HepG2 (cell line): Measurements from ENCODE around the gene SLA2. TPM values are rescaled to one million over a fixed set of nuclear protein-coding genes. Genes with fewer than 3 reads are reported as not detected.
A peak's percentile ranks its signal among the peaks of the same experiment; 100 is the strongest.

Source experiments
- ELF3 ChIP-seq: IDR thresholded peaks from 2 replicates; pipeline ENCODE4 v1.6.1; 2016; ENCODE audit warnings: missing genetic modification reagents, missing compliant biosample characterization
- FIP1L1 ChIP-seq: fragments of 200-400 bp; formaldehyde crosslinking; IDR thresholded peaks from 2 replicates; pipeline ENCODE4 v1.6.1; 2018; ENCODE audit warnings: low read depth, mild to moderate bottlenecking, low read length, moderate library complexity, borderline replicate concordance; ENCODE audit not compliant: insufficient read depth
- FLYWCH1 ChIP-seq: sonication (generic); formaldehyde crosslinking; IDR thresholded peaks from 2 replicates; pipeline ENCODE4 v1.8.1; 2023; ENCODE audit warnings: mild to moderate bottlenecking, missing genetic modification reagents
- GFI1 ChIP-seq: sonication (generic); formaldehyde crosslinking; IDR thresholded peaks from 2 replicates; pipeline ENCODE4 v1.5.0; 2020; ENCODE audit warnings: missing genetic modification reagents, mild to moderate bottlenecking, borderline replicate concordance
- HDAC1 ChIP-seq: sonication (generic); formaldehyde crosslinking; IDR thresholded peaks from 2 replicates; pipeline ENCODE4 v1.5.1; 2020; ENCODE audit warnings: mild to moderate bottlenecking, missing genetic modification reagents
- HHEX ChIP-seq: IDR thresholded peaks from 2 replicates; pipeline ENCODE4 v1.6.1; 2016; ENCODE audit warnings: control low read depth
- IRF2 ChIP-seq: IDR thresholded peaks from 2 replicates; pipeline ENCODE4 v1.6.1; 2018; ENCODE audit warnings: missing genetic modification reagents, missing compliant biosample characterization
- KDM2A ChIP-seq: sonication (generic); formaldehyde crosslinking; IDR thresholded peaks from 2 replicates; pipeline ENCODE4 v1.4.0; 2020; ENCODE audit warnings: low read depth, missing genetic modification reagents, borderline replicate concordance
- POLR2G ChIP-seq: fragments of 200-400 bp; formaldehyde crosslinking; IDR thresholded peaks from 2 replicates; pipeline ENCODE4 v1.6.1; 2018; ENCODE audit warnings: mild to moderate bottlenecking, low read depth, low read length, moderate library complexity
- RARA ChIP-seq: IDR thresholded peaks from 2 replicates; pipeline ENCODE4 v1.6.1; 2016; ENCODE audit warnings: missing genetic modification reagents, missing compliant biosample characterization
- SAP130 ChIP-seq: IDR thresholded peaks from 2 replicates; pipeline ENCODE4 v1.6.1; 2016; ENCODE audit warnings: low read depth
- WIZ ChIP-seq: sonication (generic); formaldehyde crosslinking; IDR thresholded peaks from 2 replicates; pipeline ENCODE4 v1.5.1; 2020; ENCODE audit warnings: mild to moderate bottlenecking, missing genetic modification reagents
- ZC3H13 ChIP-seq: sonication (generic); formaldehyde crosslinking; IDR thresholded peaks from 2 replicates; pipeline ENCODE4 v1.8.1; 2023; ENCODE audit warnings: mild to moderate bottlenecking, missing genetic modification reagents, moderate library complexity
- ZNF264 ChIP-seq: sonication (generic); formaldehyde crosslinking; IDR thresholded peaks from 2 replicates; pipeline ENCODE4 v1.4.0; 2020; ENCODE audit warnings: missing genetic modification reagents
- ZNF761 ChIP-seq: sonication (generic); formaldehyde crosslinking; conservative IDR thresholded peaks from 2 replicates; pipeline ENCODE4 v1.4.0; 2020; ENCODE audit warnings: mild to moderate bottlenecking, missing genetic modification reagents
- ZNF776 ChIP-seq: sonication (generic); formaldehyde crosslinking; IDR thresholded peaks from 2 replicates; pipeline ENCODE4 v1.4.0; 2020; ENCODE audit warnings: mild to moderate bottlenecking, missing genetic modification reagents
- polyA plus RNA-seq, 8 experiments: library from polyadenylated mRNA; depleted of rRNA in 3 of 8; stranded (reverse) in 7 of 8; unstranded in 1 of 8; fragments of >200 nt; fragmentation: Illumina TruSeq in 4 of 8; extraction: Trizol in 4 of 8; gene quantifications; 2 replicates each; pipeline versions ENCODE4 v1.2.1 to v1.2.3, GENCODE V29; 2011 to 2016; ENCODE audit warnings: low read depth in 4 of 8, missing spikeins in 1 of 8, mixed read lengths in 1 of 8; ENCODE audit not compliant: insufficient read depth in 1 of 8
- total RNA-seq, 5 experiments: library from RNA; depleted of rRNA; stranded (reverse); fragments of >200 nt; fragmentation: Illumina TruSeq; extraction: Trizol; gene quantifications; 2 replicates each; pipeline ENCODE4 v1.2.3, GENCODE V29; 2016; ENCODE audit warnings: low read depth in 1 of 5
- TF ChIP-seq, protein P1 (sequence below): sonication (generic); formaldehyde crosslinking; IDR thresholded peaks from 2 replicates; pipeline ENCODE4 v1.4.0; 2020; ENCODE audit warnings: mild to moderate bottlenecking, missing genetic modification reagents
- TF ChIP-seq, protein P2 (sequence below): sonication (generic); formaldehyde crosslinking; IDR thresholded peaks from 2 replicates; pipeline ENCODE4 v1.4.0; 2020; ENCODE audit warnings: missing genetic modification reagents, mild to moderate bottlenecking, borderline replicate concordance
- TF ChIP-seq, protein P3 (sequence below): sonication (generic); formaldehyde crosslinking; IDR thresholded peaks from 2 replicates; pipeline ENCODE4 v1.4.0; 2020; ENCODE audit warnings: missing genetic modification reagents
- TF ChIP-seq, protein P4 (sequence below): sonication (generic); formaldehyde crosslinking; IDR thresholded peaks from 2 replicates; pipeline ENCODE4 v1.4.0; 2020; ENCODE audit warnings: missing genetic modification reagents, borderline replicate concordance
- TF ChIP-seq, protein P5 (sequence below): sonication (generic); formaldehyde crosslinking; IDR thresholded peaks from 2 replicates; pipeline ENCODE4 v1.4.0; 2020; ENCODE audit warnings: mild to moderate bottlenecking, missing genetic modification reagents

SLA2 gene
- total and polyA plus RNA-seq, 2 of the 13 experiments (the other 11 are each of a cell fraction or from before 2014, with no cell fraction given) = 1.6 to 3.6 TPM

DNA sequence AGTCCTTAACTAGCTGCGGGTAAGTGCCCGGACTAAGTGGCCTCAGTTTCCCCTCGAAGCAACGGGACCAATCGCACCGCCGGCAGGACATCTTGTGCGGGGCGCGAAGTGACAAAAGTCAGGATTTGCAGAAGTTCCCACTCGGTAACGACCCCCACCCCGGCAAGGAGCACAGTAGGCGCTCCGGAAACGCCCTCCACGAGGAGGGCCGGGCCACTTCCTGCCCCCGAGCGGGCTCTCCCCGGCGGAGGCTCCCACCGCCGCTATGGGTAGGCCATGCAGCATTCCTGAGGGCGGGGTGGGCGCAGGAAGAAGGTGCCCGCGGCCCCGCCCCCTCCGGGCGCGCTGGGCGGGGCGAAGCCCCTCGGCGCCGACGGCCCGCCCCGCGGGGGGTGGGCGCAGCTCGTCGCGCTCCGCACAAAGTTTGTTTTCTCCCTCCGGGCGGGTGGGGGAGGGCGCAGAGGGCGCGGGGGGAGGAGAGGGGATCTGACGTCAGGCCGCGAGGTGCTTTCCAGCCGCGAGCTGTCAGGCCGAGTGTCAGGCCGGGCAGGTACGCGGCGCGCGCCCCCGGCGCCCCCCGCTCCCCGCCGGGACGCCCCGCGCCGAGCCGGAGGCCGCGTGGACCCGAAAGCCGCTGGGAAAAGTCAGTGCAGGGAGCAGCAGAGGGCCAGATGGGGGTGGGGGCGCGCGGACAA, 72.7 kb downstream of the SLA2 start, which contains the start of gene TGIF2 (continued):
- TF ChIP-seq HDAC1 (CRISPR knock-in tag) (peak; percentile 84), IRF2 (peak; percentile 77), ZNF761 (CRISPR knock-in tag) (no peak; the same call in 1 of the 2 replicates), GFI1 (CRISPR knock-in tag) (no peak), ZNF776 (CRISPR knock-in tag) (peak; percentile 90; the same call in 1 of the 2 replicates), FIP1L1 (no peak), HHEX (no peak), SAP130 (CRISPR knock-in tag) (peak; percentile 93), FLYWCH1 (CRISPR knock-in tag) (no peak), POLR2G (peak; percentile 98), ZNF264 (peak; percentile 74), KDM2A (peak; percentile 66; the same call in 1 of the 2 replicates), RARA (peak; percentile 63), ELF3 (CRISPR knock-in tag) (peak; percentile 95), ZC3H13 (peak; percentile 56; the same call in 1 of the 2 replicates), WIZ (CRISPR knock-in tag) (peak; percentile 81; the same call in 1 of the 2 replicates)
- TF ChIP-seq, protein P1, sequence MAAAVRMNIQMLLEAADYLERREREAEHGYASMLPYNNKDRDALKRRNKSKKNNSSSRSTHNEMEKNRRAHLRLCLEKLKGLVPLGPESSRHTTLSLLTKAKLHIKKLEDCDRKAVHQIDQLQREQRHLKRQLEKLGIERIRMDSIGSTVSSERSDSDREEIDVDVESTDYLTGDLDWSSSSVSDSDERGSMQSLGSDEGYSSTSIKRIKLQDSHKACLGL (CRISPR knock-in tag) = peak; percentile 89; the same call in 1 of the 2 replicates
- TF ChIP-seq, protein P2, sequence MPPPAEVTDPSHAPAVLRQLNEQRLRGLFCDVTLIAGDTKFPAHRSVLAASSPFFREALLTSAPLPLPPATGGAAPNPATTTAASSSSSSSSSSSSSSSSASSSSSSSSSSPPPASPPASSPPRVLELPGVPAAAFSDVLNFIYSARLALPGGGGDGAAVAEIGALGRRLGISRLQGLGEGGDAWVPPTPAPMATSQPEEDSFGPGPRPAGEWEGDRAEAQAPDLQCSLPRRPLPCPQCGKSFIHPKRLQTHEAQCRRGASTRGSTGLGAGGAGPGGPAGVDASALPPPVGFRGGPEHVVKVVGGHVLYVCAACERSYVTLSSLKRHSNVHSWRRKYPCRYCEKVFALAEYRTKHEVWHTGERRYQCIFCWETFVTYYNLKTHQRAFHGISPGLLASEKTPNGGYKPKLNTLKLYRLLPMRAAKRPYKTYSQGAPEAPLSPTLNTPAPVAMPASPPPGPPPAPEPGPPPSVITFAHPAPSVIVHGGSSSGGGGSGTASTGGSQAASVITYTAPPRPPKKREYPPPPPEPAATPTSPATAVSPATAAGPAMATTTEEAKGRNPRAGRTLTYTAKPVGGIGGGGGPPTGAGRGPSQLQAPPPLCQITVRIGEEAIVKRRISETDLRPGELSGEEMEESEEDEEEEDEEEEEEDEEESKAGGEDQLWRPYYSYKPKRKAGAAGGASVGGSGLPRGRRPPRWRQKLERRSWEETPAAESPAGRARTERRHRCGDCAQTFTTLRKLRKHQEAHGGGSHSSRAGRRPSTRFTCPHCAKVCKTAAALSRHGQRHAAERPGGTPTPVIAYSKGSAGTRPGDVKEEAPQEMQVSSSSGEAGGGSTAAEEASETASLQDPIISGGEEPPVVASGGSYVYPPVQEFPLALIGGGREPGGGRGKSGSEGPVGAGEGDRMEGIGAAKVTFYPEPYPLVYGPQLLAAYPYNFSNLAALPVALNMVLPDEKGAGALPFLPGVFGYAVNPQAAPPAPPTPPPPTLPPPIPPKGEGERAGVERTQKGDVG (CRISPR knock-in tag) = 0 out of 2 replicates have a peak, but pooled peaks have one; percentile 44
- TF ChIP-seq, protein P3, sequence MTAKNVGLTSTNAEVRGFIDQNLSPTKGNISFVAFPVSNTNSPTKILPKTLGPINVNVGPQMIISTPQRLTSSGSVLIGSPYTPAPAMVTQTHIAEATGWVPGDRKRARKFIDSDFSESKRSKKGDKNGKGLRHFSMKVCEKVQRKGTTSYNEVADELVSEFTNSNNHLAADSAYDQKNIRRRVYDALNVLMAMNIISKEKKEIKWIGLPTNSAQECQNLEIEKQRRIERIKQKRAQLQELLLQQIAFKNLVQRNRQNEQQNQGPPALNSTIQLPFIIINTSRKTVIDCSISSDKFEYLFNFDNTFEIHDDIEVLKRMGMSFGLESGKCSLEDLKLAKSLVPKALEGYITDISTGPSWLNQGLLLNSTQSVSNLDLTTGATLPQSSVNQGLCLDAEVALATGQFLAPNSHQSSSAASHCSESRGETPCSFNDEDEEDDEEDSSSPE (CRISPR knock-in tag) = peak; percentile 82
- TF ChIP-seq, protein P4, sequence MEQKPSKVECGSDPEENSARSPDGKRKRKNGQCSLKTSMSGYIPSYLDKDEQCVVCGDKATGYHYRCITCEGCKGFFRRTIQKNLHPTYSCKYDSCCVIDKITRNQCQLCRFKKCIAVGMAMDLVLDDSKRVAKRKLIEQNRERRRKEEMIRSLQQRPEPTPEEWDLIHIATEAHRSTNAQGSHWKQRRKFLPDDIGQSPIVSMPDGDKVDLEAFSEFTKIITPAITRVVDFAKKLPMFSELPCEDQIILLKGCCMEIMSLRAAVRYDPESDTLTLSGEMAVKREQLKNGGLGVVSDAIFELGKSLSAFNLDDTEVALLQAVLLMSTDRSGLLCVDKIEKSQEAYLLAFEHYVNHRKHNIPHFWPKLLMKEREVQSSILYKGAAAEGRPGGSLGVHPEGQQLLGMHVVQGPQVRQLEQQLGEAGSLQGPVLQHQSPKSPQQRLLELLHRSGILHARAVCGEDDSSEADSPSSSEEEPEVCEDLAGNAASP (CRISPR knock-in tag) = peak; percentile 37; the same call in 1 of the 2 replicates
- TF ChIP-seq, protein P5, sequence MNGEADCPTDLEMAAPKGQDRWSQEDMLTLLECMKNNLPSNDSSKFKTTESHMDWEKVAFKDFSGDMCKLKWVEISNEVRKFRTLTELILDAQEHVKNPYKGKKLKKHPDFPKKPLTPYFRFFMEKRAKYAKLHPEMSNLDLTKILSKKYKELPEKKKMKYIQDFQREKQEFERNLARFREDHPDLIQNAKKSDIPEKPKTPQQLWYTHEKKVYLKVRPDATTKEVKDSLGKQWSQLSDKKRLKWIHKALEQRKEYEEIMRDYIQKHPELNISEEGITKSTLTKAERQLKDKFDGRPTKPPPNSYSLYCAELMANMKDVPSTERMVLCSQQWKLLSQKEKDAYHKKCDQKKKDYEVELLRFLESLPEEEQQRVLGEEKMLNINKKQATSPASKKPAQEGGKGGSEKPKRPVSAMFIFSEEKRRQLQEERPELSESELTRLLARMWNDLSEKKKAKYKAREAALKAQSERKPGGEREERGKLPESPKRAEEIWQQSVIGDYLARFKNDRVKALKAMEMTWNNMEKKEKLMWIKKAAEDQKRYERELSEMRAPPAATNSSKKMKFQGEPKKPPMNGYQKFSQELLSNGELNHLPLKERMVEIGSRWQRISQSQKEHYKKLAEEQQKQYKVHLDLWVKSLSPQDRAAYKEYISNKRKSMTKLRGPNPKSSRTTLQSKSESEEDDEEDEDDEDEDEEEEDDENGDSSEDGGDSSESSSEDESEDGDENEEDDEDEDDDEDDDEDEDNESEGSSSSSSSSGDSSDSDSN (CRISPR knock-in tag) = peak; percentile 91
